Measurements from ENCODE around the gene PTK6.

- no peak for TF ChIP-seq NR3C1 (IDR thresholded peaks at IDR 0.05)
- no peak for TF ChIP-seq CTCF (IDR thresholded peaks at IDR 0.05)
- TF ChIP-seq EP300 (IDR thresholded peaks at IDR 0.05) = no peak
- TF ChIP-seq NFE2L2 (conservative IDR thresholded peaks at IDR 0.05; ENCODE audit: low read length) = no peak
Observed at GRCh38 chr20:63574829-63575743, 37.9 kb upstream of the PTK6 start.

Data from A549 (cell line).